Heart right ventricle (tissue), 16 donors: ENCODE results near the gene COLGALT1. TPM values are rescaled to one million over a fixed set of nuclear protein-coding genes. Genes with fewer than 3 reads are reported as not detected.
"Not testable (repeated sequence)": the region's sequence is repeated elsewhere in the genome, so short reads cannot be mapped to it uniquely, and the experiment has no call there.

Experiments
- ATAC-seq, 8 donors: fragments of 200-7000 bp; cut with Tn5 transposase; one replicate each; pipeline ENCODE4 v1.9.1; 2020; ENCODE audit warnings: mild to moderate bottlenecking in 8 of 8, moderate library complexity in 8 of 8, moderate number of reproducible peaks in 1 of 8
- DNase-seq, 2 donors: peaks; one replicate each; pipeline ENCODE4 v3.0.0-alpha.2; 2020
- H3K27ac ChIP-seq, 10 donors: fragments of 200-600 bp; sonication (generic) in 2 of 10; one replicate each; pipeline versions ENCODE4 v1.5.0 to v1.8.0; 2020 to 2022; ENCODE audit warnings: mild to moderate bottlenecking in 3 of 10
- H3K27me3 ChIP-seq, 7 donors: fragments of 200-600 bp; one replicate each; pipeline ENCODE4 v1.8.0; 2021 to 2022; ENCODE audit warnings: mild to moderate bottlenecking in 2 of 7
- H3K36me3 ChIP-seq, 9 donors: fragments of 200-600 bp; sonication (generic) in 1 of 9; one replicate each; pipeline versions ENCODE4 v1.5.0 to v1.8.0; 2020 to 2022; ENCODE audit warnings: mild to moderate bottlenecking in 2 of 9
- H3K4me1 ChIP-seq, 9 donors: fragments of 200-600 bp; sonication (generic) in 1 of 9; one replicate each; pipeline versions ENCODE4 v1.5.0 to v1.8.0; 2020 to 2022; ENCODE audit warnings: mild to moderate bottlenecking in 4 of 9
- H3K4me3 ChIP-seq, 10 donors: fragments of 200-600 bp; sonication (generic) in 2 of 10; one replicate each; pipeline versions ENCODE4 v1.5.0 to v1.8.0; 2020 to 2022; ENCODE audit warnings: mild to moderate bottlenecking in 7 of 10, moderate library complexity in 2 of 10
- H3K9me3 ChIP-seq, 11 donors: fragments of 200-600 bp in 10 of 11; sonication (generic) in 2 of 11; one replicate each; pipeline versions ENCODE4 v1.5.0 to v1.8.0; 2013 to 2022; ENCODE audit warnings: mild to moderate bottlenecking in 2 of 11, control low read depth in 1 of 11, moderate library complexity in 1 of 11
- CTCF ChIP-seq, 9 donors: fragments of 200-600 bp; sonication (generic) in 2 of 9; IDR thresholded peaks; one replicate each; pipeline versions ENCODE4 v1.5.0 to v1.8.0; 2021 to 2022; ENCODE audit warnings: antibody characterized with exemption in 9 of 9, mild to moderate bottlenecking in 5 of 9, moderate library complexity in 1 of 9
- WGBS, 2 donors: extraction: QIAGEN DNeasy Blood & Tissue Kit; methylation state at CpG; one replicate each; pipeline ENCODE4 v1.1.7; 2013; ENCODE audit warnings: inconsistent platforms in 1 of 2; 5-methylcytosine and 5-hydroxymethylcytosine counted together
- intact Hi-C, 10 donors: fragments of 100-400 bp; cut with DNase I; formaldehyde crosslinking; loops; one replicate each; pipeline versions ENCODE4 v1.11.1 to v1.14.2; 2022
- polyA plus RNA-seq, 2 donors: library from polyadenylated mRNA; stranded (reverse); fragments of 200-250 nt; gene quantifications; one replicate each; pipeline ENCODE4 v1.2.3, GENCODE V29; 2013
- total RNA-seq, 10 donors: library from RNA; stranded (reverse); fragmentation: NEBNext Ultra II Directional in 3 of 10; extraction: Animal tissue kit (Norgen Biotek cat#: 25700) in 3 of 10; gene quantifications; one replicate each; pipeline versions ENCODE4 v1.2.1 to v1.2.4, GENCODE V29; 2021 to 2023
- donor health status: Arrhythmogenic right ventricular cardiomyopathy.
- donor health status: ischemic (EF 13 %, LVEDD 7.1; RV severe dilation, severe dysfunction).
- donor health status: healthy with polysubstance abuse.
- donor health status: DM: no; HTN: yes; CAD: no.
- donor health status: DM: no; HTN: no; CAD: no.
- donor health status: ischemic (EF 25% LVEDD 6.9; RV normal size, moderate dysfunction).
- donor health status: ischemic (EF 25% LVEDD 5.7; RV mildly dilated, moderate dysfunction).
- donor health status: healthy.
- donor health status: DM: yes; HTN: yes; CAD: no.
- donor health status: Ischemic cardiomyopathy.
- donor health status: ischemic (EF 35%, LVEDD 5.7; RV mildly dilated, moderate dysfunction).
- donor health status: nonischemic (EF 11% LVEDD 7.7; RV severe dilation, severe dysfunction).
- donor health status: DM: yes; HTN: yes; CAD: no.
- donor health status: PGD.
- donor health status: ischemic (EF 29% LVEDD 5.4; RV normal size, mild dysfunction).
- donor health status: nonischemic (EF 23%, LVEDD 6.1; RV moderate dilation, normal function).

The COLGALT1 gene
- total and polyA plus RNA-seq, 12 donors, result 19.7 to 73.8 (median 29.3) TPM

DNA sequence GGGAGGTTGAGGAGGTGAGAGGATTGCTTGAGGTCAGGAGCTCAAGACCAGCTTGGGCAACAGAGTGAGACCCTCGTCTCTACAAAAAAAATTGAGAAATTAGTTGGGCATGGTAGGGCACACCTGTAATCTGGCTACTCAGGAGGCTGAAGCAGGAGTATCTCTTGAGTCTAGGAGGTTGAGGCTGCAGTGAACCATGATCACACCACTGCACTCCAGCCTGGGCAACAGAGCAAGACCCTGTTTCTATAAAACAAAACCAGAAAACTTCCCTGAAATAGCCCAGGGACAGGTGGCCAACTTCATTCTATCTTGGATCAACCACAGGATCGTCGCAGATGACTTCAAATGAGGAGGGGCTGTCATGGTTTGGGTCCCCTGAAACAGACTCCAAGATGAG is 28.7 kb downstream of the COLGALT1 start:
- Histone ChIP-seq H3K4me3 (no peak overlapping the region), H3K4me1 (peaks cover 0 to 3% (median 0%) of the 10 kb centered on the region in 9 donors), H3K9me3 (no peaks in the 10 kb centered on the region), H3K27ac (no peak overlapping the region), H3K36me3 (peaks cover 0 to 40% (median 12%) of the 10 kb centered on the region in 9 donors), H3K27me3 (peaks cover 0 to 7% (median 0%) of the 10 kb centered on the region in 7 donors)
- no peak for ATAC-seq
- 61 to 64% methylated on average over 3 of the region's 3 CpGs for WGBS, 2 donors
- intact Hi-C loops, result loop anchor here in 1 of 10 donors (10.0 kb wide), 1 partner anchor 49 kb away; no protein-coding TSS in a partner anchor
- DNase-seq, result no peak
- TF ChIP-seq CTCF (IDR thresholded peaks at IDR 0.05), result no peak

- not testable (repeated sequence) for DNase-seq, ATAC-seq
- 66 to 68% methylated on average over 7 of the region's 7 CpGs for WGBS, 2 donors
These were observed 29.9 kb downstream of the COLGALT1 start for GRCh38 chr19:17585395-17585794.

GRCh38 chr19:17590866-17591265 is 35.4 kb downstream of the COLGALT1 start:
- Histone ChIP-seq H3K36me3 (no peaks in the 10 kb centered on the region), H3K27me3 (peaks cover 0 to 8% (median 0%) of the 10 kb centered on the region in 7 donors), H3K27ac (no peak overlapping the region), H3K9me3 (no peaks in the 10 kb centered on the region), H3K4me1 (no peaks in the 10 kb centered on the region), H3K4me3 (no peak overlapping the region)
- intact Hi-C loops, result no loop called here
- WGBS, 2 donors, result 0 to 45% methylated on average over 1 of the region's 1 CpG
- no peak for DNase-seq
- TF ChIP-seq CTCF (IDR thresholded peaks at IDR 0.05), result no peak
- ATAC-seq, result no peak

More at GRCh38 chr19:17585395-17585794, 29.9 kb downstream of the COLGALT1 start:
- H3K4me3 ChIP-seq, H3K27me3 ChIP-seq, H3K9me3 ChIP-seq, H3K27ac ChIP-seq, H3K4me1 ChIP-seq: not testable (repeated sequence)
- intact Hi-C loops, result loop anchor here in 1 of 10 donors (10.0 kb wide), 1 partner anchor 51 kb away; no protein-coding TSS in a partner anchor
- H3K36me3 ChIP-seq, result peaks cover 0 to 28% (median 12%) of the 10 kb centered on the region in 9 donors

DNA sequence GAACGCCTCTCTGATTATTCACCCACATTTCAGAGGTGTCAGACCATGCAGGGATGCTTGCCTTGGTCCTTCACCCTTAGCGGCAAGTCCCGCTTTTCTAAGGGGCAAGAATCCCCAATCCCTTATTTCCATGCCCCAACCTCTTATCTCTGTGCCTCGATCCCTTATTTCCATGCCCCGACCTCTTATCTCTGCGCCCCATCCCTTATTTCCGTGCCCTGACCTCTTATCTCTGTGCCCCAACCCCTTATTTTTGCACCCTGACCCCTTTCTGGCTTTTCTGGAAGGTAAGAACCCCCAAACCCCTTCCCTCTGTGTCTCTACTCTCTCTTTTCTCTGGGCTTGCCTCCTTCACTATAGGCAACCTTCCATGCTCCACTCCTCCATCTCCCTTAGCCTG is 38.8 kb downstream of the COLGALT1 start:
- intact Hi-C loops, H3K9me3 ChIP-seq, H3K4me3 ChIP-seq, H3K27me3 ChIP-seq, H3K27ac ChIP-seq, H3K4me1 ChIP-seq, ATAC-seq, DNase-seq, H3K36me3 ChIP-seq: not testable (repeated sequence)
- WGBS, 2 donors, result 84 to 85% methylated on average over 7 of the region's 7 CpGs

DNA sequence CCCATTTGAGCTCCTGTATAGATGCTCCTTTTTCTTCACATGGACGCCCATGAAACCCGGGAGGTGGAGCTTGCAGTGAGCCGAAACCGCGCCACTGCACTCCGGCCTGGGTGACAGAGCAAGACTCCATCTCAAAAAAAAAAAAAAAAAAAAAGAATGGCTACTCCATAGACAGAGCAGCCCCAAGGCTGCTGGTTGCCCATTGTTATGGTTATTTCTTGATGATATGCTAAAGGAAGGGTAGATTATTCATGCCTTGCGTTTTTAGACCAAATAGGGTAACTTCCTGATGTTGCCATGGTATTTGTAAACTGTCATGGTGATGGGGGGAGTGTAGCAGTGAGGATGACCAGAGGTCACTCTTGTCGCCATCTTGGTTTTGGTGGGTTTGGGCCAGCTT is 42.6 kb downstream of the COLGALT1 start:
- H3K27me3 ChIP-seq, result peaks cover 0 to 26% (median 14%) of the 10 kb centered on the region in 7 donors
- DNase-seq, ATAC-seq, H3K4me1 ChIP-seq, H3K27ac ChIP-seq, H3K9me3 ChIP-seq, H3K4me3 ChIP-seq, H3K36me3 ChIP-seq, intact Hi-C loops: not testable (repeated sequence)
- WGBS, 2 donors, result 80 to 88% methylated on average over 8 of the region's 8 CpGs

DNA sequence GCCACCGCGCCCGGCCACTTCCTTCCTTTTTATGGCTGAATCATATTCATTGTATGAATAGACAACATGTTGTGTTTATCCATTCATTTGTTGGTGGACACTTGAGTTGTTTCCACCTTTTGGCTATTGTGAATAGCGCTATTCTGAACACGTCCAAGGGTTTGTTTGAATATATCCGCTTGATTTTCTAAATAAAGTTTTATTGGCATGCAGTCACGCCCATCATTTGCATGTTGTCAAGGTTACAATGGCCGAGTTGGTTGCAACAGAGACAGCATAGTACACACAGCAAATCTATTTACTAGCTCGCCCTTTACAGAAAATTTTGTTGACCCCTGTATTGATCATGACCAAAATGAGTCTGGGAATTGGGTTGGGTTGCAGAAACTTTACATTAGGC is 43.5 kb downstream of the COLGALT1 start:
- no peaks in the 10 kb centered on the region for H3K36me3 ChIP-seq
- peaks cover 0 to 5% (median 0%) of the 10 kb centered on the region in 9 donors for H3K4me1 ChIP-seq
- H3K27me3 ChIP-seq, result peaks cover 0 to 33% (median 16%) of the 10 kb centered on the region in 7 donors
- no peak overlapping the region for H3K27ac ChIP-seq
- no peak for DNase-seq
- WGBS, 2 donors, result 75 to 80% methylated on average over 9 of the region's 9 CpGs
- intact Hi-C loops, result no loop called here
- no peak for TF ChIP-seq CTCF (IDR thresholded peaks at IDR 0.05)
- no peak for ATAC-seq
- no peak overlapping the region for H3K4me3 ChIP-seq
- no peaks in the 10 kb centered on the region for H3K9me3 ChIP-seq
